ENCODE data around the gene ISM2. TPM values are rescaled to one million over a fixed set of nuclear protein-coding genes. Genes with fewer than 3 reads are reported as not detected.

ISM2 gene
- total RNA-seq, 1 donor from 2014 or later: not detected

- no peak overlapping the region for H3K27ac ChIP-seq
Observed at GRCh38 chr14:77467801-77468200, 30.8 kb downstream of the ISM2 start.

GRCh38 chr14:77459072-77459723 is 39.4 kb downstream of the ISM2 start:
- Histone ChIP-seq H3K27me3 (no peaks in the 10 kb centered on the region), H3K4me3 (peak overlapping the region; percentile 71 to 92), H3K9me3 (no peaks in the 10 kb centered on the region), H3K4me1 (peaks cover 5 to 23% of the 10 kb centered on the region in 2 donors), H3K36me3 (peaks cover 41 to 49% of the 10 kb centered on the region in 2 donors), H3K27ac (no peak overlapping the region)
- DNase-seq (ENCODE audit: low spot score in 2 of 2): peak in 1 of 2 donors; percentile 79
- TF ChIP-seq CTCF (IDR thresholded peaks at IDR 0.05): peak in 2 of 3 experiments; percentile 35 to 54
- intact Hi-C loops (cut with DNase I): loop anchor here (5.0 kb wide), 3 partner anchors 93 to 647 kb away; partner anchors contain the start of genes ANGEL1 and CIPC

More at GRCh38 chr14:77467801-77468200, 30.8 kb downstream of the ISM2 start:
- Histone ChIP-seq H3K36me3 (peaks cover 55 to 67% of the 10 kb centered on the region in 2 donors), H3K27me3 (no peaks in the 10 kb centered on the region), H3K4me3 (no peak overlapping the region), H3K9me3 (no peaks in the 10 kb centered on the region), H3K4me1 (no peaks in the 10 kb centered on the region)
- intact Hi-C loops (cut with DNase I): no loop called here
- no peak for DNase-seq (ENCODE audit: low spot score in 2 of 2)
- no peak for TF ChIP-seq CTCF (IDR thresholded peaks at IDR 0.05)

GRCh38 chr14:77458249-77458950 is 40.2 kb downstream of the ISM2 start:
- TF ChIP-seq CTCF (IDR thresholded peaks at IDR 0.05): no peak
- no peaks in the 10 kb centered on the region for H3K27me3 ChIP-seq
- peak overlapping the region; percentile 86 to 90 for H3K27ac ChIP-seq
- H3K9me3 ChIP-seq: no peaks in the 10 kb centered on the region
- peaks cover 34 to 41% of the 10 kb centered on the region in 2 donors for H3K36me3 ChIP-seq
- DNase-seq (ENCODE audit: low spot score in 2 of 2): no peak
- H3K4me3 ChIP-seq: peak overlapping the region; percentile 71 to 92
- intact Hi-C loops (cut with DNase I): loop anchor here (1.0 to 5.0 kb wide), 4 partner anchors 94 to 646 kb away; partner anchors contain the start of genes ANGEL1 and CIPC
- H3K4me1 ChIP-seq: peaks cover 5 to 23% of the 10 kb centered on the region in 2 donors

- peaks cover 27 to 40% of the 10 kb centered on the region in 2 donors for H3K36me3 ChIP-seq
- TF ChIP-seq CTCF (IDR thresholded peaks at IDR 0.05): no peak
- peaks cover 5 to 23% of the 10 kb centered on the region in 2 donors for H3K4me1 ChIP-seq
- DNase-seq (ENCODE audit: low spot score in 2 of 2): peak; percentile 94 to 98
- intact Hi-C loops (cut with DNase I): loop anchor here (1.0 to 5.0 kb wide), 8 partner anchors 80 to 645 kb away; partner anchors contain the start of genes ADCK1, ANGEL1, CIPC and GSTZ1
- H3K4me3 ChIP-seq: peak within 1 kb of the TSS; percentile 71 to 92
- no peaks in the 10 kb centered on the region for H3K27me3 ChIP-seq
- peak within 1 kb of the TSS; percentile 86 to 90 for H3K27ac ChIP-seq
- H3K9me3 ChIP-seq: no peaks in the 10 kb centered on the region
Observed at GRCh38 chr14:77457522-77458248, 40.9 kb downstream of the ISM2 start, which contains the start of the genes AHSA1 and VIPAS39. Gene AHSA1 (plus strand): TSS chr14:77458093. CDS start chr14:77458190, 97 bp downstream. Gene VIPAS39 (minus strand): TSS chr14:77457601. CDS start chr14:77454102, 3,499 bp downstream.

GRCh38 chr14:77457115-77457521 is 41.5 kb downstream of the ISM2 start:
- no peak for DNase-seq (ENCODE audit: low spot score in 2 of 2)
- Histone ChIP-seq H3K36me3 (peaks cover 21 to 39% of the 10 kb centered on the region in 2 donors), H3K4me1 (peaks cover 5 to 23% of the 10 kb centered on the region in 2 donors), H3K4me3 (peak overlapping the region; percentile 71 to 92), H3K9me3 (no peaks in the 10 kb centered on the region), H3K27me3 (no peaks in the 10 kb centered on the region), H3K27ac (peak overlapping the region; percentile 75 to 86)
- intact Hi-C loops (cut with DNase I): loop anchor here (1.0 to 5.0 kb wide), 7 partner anchors 80 to 645 kb away; partner anchors contain the start of genes ADCK1, ANGEL1, CIPC and GSTZ1
- TF ChIP-seq CTCF (IDR thresholded peaks at IDR 0.05): no peak

Data from ascending aorta (tissue), 2 donors.